ENCODE results near the gene PAK4. TPM values are rescaled to one million over a fixed set of nuclear protein-coding genes. Genes with fewer than 3 reads are reported as not detected.

The PAK4 gene
- total and polyA plus RNA-seq, 2 of the 13 experiments (the other 11 are each of a cell fraction or from before 2014, with no cell fraction given), result 9.5 to 17.8 TPM

- TF ChIP-seq PHF20 (CRISPR knock-in tag; IDR thresholded peaks at IDR 0.05) (no peak), ARNT (IDR thresholded peaks at IDR 0.05) (no peak), ZNF562 (CRISPR knock-in tag; IDR thresholded peaks at IDR 0.05; ENCODE audit: borderline replicate concordance) (no peak)
These were observed 82.7 kb downstream of the PAK4 start (continued) for GRCh38 chr19:39208175-39208795.

GRCh38 chr19:39209196-39209595 is 83.6 kb downstream of the PAK4 start:
- FAIRE-seq (no peak), DNase-seq (ENCODE audit: low spot score) (no peak), ATAC-seq (no peak)
- H3K27ac ChIP-seq (ENCODE audit: extremely low read length, insufficient read depth, low read length), result no peak overlapping the region
- 36% methylated on average over 7 of the region's 7 CpGs for WGBS (ENCODE audit: low lambda C conversion rate)
- in situ Hi-C loops (cut with HindIII; ENCODE audit: extremely low pct_ligation_motif_present, low pct_unique_long_range_greater_than_20kb), result no loop called here
- POLR2A ChIA-PET, result no interaction called here
- CTCF ChIA-PET (ENCODE audit: low intra/inter-chr PET ratio, low total read pairs), result no interaction called here
- no peaks in the 10 kb centered on the region for H3K4me1 ChIP-seq (ENCODE audit: insufficient read depth, low read length)
- H3K4me2 ChIP-seq (ENCODE audit: low read depth, low read length), result no peak overlapping the region
- H2AFZ ChIP-seq (ENCODE audit: low read length), result no peak overlapping the region
- no peaks in the 10 kb centered on the region for H3K79me2 ChIP-seq (ENCODE audit: insufficient read depth, low read length)
- TF ChIP-seq PRDM15 (CRISPR knock-in tag; IDR thresholded peaks at IDR 0.05), result no peak
- no peak for TF ChIP-seq ZNF232 (CRISPR knock-in tag; IDR thresholded peaks at IDR 0.05; ENCODE audit: borderline replicate concordance)
- no peak for TF ChIP-seq ZNF615 (CRISPR knock-in tag; IDR thresholded peaks at IDR 0.05; ENCODE audit: borderline replicate concordance)
- TF ChIP-seq PHB2 (IDR thresholded peaks at IDR 0.05; ENCODE audit: partially characterized antibody), result no peak
- no peak for TF ChIP-seq MAZ (IDR thresholded peaks at IDR 0.05; ENCODE audit: borderline replicate concordance, low read depth, low read length)
- TF ChIP-seq MAZ (CRISPR knock-in tag; IDR thresholded peaks at IDR 0.05; ENCODE audit: low read depth), result no peak
- no peak for TF ChIP-seq ZNF234 (CRISPR knock-in tag; conservative IDR thresholded peaks at IDR 0.05)
- no peak for TF ChIP-seq WIZ (CRISPR knock-in tag; IDR thresholded peaks at IDR 0.05)
- H4K20me1 ChIP-seq (ENCODE audit: insufficient read depth, low read length), result no peaks in the 10 kb centered on the region
- H3K9me3 ChIP-seq (ENCODE audit: low read length), result no peaks in the 10 kb centered on the region
- no peaks in the 10 kb centered on the region for H3K36me3 ChIP-seq (replicated peaks in 1 of 2; ENCODE audit: control insufficient read depth in 1 of 2, insufficient read depth in 2 of 2, low read length in 2 of 2)
- intact Hi-C loops (cut with micrococcal nuclease; ENCODE audit: unreplicated experiment), result no loop called here
- no peak overlapping the region for H3K4me3 ChIP-seq (replicated peaks in 1 of 3; ENCODE audit: insufficient read depth in 1 of 3, low read depth in 2 of 3, low read length in 3 of 3)
- no TSS peak for BruUV-seq (replicated peaks)
- no peak overlapping the region for H3K9ac ChIP-seq (ENCODE audit: insufficient read depth, low read depth, low read length)
- H3K27me3 ChIP-seq (ENCODE audit: control insufficient read depth in 1 of 2, insufficient read depth in 2 of 2, low read length in 2 of 2), result peaks cover 2 to 11% of the 10 kb centered on the region in 2 experiments

All from HepG2 (cell line).